Stimulated activated CD4-positive, alpha-beta T cell treated with anti-CD3 and anti-CD28 coated beads, Interleukin-12 subunit alpha, Interleukin-12 subunit beta, amount 100 ng/mL, for 24 hours (primary cell): Measurements from ENCODE around the gene EIF4H.
"Not testable (repeated sequence)": the region's sequence is repeated elsewhere in the genome, so short reads cannot be mapped to it uniquely, and the experiment has no call there.

Experiments
- DNase-seq, 2 experiments: peaks; one replicate each; pipeline ENCODE4 v3.0.0-alpha.2; 2020; ENCODE audit warnings: low read depth in 2 of 2

The EIF4H gene

DNA sequence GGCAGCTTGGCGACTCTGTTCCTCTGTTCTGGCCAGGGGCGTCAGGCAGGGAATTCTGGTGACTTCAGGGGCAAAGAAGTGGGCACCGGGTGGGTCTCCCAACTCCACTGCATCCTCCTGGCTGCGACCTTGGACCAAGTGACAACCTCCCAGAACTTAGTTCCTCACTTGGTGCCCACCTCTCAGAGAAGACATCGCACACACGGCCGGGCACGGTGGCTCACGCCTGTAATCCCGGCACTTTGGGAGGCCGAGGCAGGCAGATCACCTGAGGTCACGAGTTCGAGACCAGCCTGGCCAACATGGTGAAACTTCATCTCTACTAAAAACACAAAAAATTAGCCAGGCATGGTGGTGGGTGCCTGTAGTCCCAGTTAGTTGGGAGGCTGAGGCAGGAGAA is 50.8 kb downstream of the EIF4H start:
- DNase-seq, result not testable (repeated sequence)

- DNase-seq, result no peak
Observed at GRCh38 chr7:74225400-74225799, 51.2 kb downstream of the EIF4H start.

- DNase-seq, result no peak
Observed at GRCh38 chr7:74226633-74227032, 52.5 kb downstream of the EIF4H start.

- DNase-seq, result no peak
Observed at GRCh38 chr7:74228951-74229900, 55.1 kb downstream of the EIF4H start.

- DNase-seq, result no peak
Observed at GRCh38 chr7:74230446-74231231, 56.5 kb downstream of the EIF4H start.

- no peak for DNase-seq
Observed at GRCh38 chr7:74231232-74231590, 57.1 kb downstream of the EIF4H start.

DNA sequence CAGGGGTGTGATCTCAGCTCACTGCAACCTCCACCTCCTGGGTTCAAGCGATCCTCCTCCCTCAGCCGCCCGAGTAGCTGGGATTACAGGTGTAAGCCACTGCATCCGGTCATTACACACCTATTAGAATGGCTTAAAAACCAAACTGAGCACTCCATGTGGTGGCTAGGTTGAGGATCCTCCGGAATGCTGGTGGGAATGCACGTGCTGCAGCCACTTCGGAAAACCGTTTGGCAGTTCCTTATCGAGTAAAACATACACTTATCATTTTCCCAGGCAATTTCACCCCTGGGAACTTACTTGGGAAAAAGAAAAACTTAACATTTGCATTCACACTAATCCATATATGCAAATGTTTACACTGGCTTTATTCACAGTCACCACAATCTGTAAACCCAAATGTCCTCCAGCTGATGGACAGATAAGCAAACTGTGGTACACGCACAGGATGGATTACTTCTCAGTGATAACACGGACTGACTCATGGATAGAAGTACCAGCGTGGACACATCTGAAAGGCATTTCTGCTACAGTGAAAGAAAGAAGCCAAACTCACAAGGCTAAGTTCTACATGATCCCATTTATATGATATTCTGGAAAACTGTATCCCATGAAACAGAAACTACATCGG is 59.6 kb downstream of the EIF4H start:
- DNase-seq, result no peak

DNA sequence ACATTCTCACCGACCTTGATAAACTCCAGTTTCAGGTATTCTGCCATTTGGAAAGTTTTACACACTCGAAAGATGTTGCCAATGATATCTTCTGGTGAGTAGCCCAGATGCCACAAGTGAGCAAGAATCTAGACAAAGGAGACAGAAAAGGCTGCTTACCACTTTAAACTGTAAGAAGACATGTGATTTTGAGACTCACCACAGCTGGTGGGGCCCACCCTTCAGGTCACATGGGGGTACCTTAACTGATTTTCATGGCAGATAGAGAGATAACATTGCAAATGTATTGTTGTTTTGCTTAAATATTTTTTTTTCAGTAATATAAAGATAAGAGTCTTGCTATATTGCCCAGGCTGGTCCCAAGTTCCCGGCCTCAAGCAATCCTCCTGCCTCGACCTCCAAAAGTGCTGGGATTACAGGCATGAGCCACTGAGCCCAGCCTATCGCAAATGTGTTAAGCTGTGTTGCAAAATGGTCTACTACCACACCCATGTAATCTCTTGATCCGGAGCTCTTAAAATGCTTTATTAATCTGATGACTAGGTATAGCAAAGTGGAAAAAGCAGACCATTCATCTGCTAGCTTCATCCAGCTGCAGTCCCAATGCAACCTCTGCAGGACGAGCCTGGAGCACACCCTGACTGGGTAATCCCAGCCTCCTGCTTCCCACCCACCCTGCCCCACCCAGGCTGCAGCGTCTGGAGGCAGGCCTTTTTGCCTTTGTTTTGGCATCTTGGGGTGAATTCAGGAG is 61.5 kb downstream of the EIF4H start:
- no peak for DNase-seq

GRCh38 chr7:74236284-74236683 is 62.1 kb downstream of the EIF4H start:
- no peak for DNase-seq

DNA sequence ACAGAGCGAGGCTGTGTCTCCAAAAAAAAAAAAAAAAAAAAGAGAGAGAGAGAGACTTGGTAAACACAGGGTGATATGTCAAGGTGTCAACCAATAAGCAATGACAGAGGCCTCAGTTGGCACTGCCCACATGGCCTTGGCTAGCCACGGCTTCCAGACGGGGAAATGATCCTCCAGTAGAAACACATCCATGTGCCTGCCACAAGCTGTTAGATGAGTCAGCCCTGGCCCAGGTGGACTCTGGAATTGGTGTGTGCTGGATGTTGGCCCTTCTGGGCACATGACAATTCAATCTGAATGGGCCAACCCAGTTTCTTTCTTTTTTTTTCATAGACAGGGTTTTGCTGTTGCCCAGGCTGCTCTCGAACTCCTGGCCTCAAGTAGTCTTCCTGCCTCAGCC is 66.3 kb downstream of the EIF4H start:
- DNase-seq, result no peak

DNA sequence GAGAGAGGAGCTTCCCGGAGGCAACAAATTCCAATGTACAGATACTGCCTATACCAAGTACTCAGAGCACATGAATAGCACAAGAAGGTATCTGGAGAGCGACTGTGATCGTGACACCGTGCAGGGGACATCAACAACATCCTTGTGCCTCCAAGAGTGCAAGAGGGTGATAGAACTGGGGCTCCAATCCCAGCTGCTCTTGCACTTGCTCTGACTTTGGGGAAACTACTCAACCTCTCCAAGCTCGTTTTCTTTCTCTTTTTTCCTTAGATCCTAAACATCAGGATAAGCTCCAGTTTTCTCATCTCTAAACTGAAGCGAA is 67.9 kb downstream of the EIF4H start:
- DNase-seq, result no peak

DNA sequence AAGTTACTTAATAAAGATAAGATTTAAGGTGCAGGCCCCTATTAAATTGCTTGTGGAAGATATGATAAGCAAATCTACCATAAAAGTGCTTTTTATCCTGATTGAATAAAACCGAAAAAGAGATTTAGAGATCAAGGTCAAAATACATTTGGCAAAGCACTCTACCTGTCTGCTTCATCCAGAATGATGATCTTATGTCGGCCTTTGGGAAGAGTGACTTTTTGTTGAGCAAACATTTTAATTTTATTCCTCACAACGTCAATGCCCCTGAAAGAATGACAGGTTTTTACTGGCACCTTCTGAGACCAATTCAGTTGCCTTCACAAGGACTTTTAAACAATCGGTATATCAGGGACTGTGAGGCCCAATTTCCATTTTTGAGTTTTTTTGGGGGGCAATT is 72.3 kb downstream of the EIF4H start:
- no peak for DNase-seq
